ENCODE results near the gene SLC36A3.
"Not testable (repeated sequence)": the region's sequence is repeated elsewhere in the genome, so short reads cannot be mapped to it uniquely, and the experiment has no call there.

Gene SLC36A3

GRCh38 chr5:151238303-151238741 lies 65.2 kb downstream of the SLC36A3 start:
- DNase-seq (ENCODE audit: low read depth in 2 of 2) = no peak

- no peak for DNase-seq (ENCODE audit: low read depth in 2 of 2)
These were observed 65.9 kb downstream of the SLC36A3 start for GRCh38 chr5:151237685-151238084.

DNA sequence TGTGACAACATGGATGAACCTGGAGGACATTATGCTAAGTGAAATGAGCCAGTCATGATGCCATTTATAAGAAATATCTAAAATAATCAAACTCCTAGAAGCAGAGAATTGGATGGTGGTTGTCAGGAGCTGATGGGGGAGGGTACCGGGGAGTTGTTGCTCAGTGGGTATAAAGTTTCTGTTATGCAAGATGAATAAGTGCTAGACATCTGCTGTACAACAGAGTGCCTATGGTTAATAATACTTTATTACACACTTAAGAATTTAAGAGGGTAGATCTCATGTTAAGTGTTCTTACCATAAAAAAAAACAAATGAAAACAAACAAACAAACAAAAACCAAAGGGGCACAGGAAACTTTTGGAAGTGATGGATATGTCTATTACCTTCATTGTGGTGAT lies 66.7 kb downstream of the SLC36A3 start:
- no peak for DNase-seq (ENCODE audit: low read depth in 2 of 2)

GRCh38 chr5:151235239-151235571 lies 68.4 kb downstream of the SLC36A3 start:
- DNase-seq (ENCODE audit: low read depth in 2 of 2) = not testable (repeated sequence)

GRCh38 chr5:151234476-151235238 lies 68.9 kb downstream of the SLC36A3 start:
- no peak for DNase-seq (ENCODE audit: low read depth in 2 of 2)

DNA sequence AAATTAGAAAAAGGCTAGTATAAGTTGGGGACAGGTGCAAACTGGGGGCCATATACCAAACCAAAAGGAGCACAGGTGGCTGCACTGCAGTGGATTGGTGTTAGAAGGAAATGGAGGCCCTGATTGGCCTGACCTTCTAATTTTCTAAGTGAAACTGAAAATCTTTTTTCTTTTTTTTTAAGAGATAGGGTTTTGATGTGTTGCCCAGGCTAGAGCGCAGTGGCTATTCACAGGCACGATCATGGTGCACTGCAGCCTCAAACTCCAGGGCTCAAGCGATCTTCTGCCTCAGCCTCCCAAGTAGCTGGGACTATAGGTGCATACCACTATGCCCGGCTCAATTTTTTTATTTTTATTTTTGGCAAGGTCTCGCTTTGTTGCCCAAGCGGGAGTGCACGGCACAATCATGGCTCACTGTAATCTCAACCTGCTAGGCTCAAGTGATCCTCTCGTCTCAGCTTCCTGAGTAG lies 69.9 kb downstream of the SLC36A3 start:
- no peak for DNase-seq (ENCODE audit: low read depth in 2 of 2)

GRCh38 chr5:151231359-151231758 lies 72.2 kb downstream of the SLC36A3 start:
- DNase-seq (ENCODE audit: low read depth in 2 of 2) = no peak

GRCh38 chr5:151230048-151230680 lies 73.4 kb downstream of the SLC36A3 start:
- DNase-seq (ENCODE audit: low read depth in 2 of 2) = no peak

GRCh38 chr5:151228986-151229385 lies 74.6 kb downstream of the SLC36A3 start:
- DNase-seq (ENCODE audit: low read depth in 2 of 2) = no peak

- no peak for DNase-seq (ENCODE audit: low read depth in 2 of 2)
These were observed 75.6 kb downstream of the SLC36A3 start for GRCh38 chr5:151227918-151228447.
